AML-193 (cell line): Measurements from ENCODE around the gene SEZ6L.
"Not testable (repeated sequence)": the region's sequence is repeated elsewhere in the genome, so short reads cannot be mapped to it uniquely, and the experiment has no call there.

Experiments used
- DNase-seq, 2 experiments: peaks; one replicate each; lab custom pipeline; 2025; lab: John Stamatoyannopoulos, UW

Gene SEZ6L

GRCh38 chr22:26389125-26389524 is 219.9 kb downstream of the SEZ6L start:
- DNase-seq: no peak

- DNase-seq: no peak
These were observed 221.8 kb downstream of the SEZ6L start for GRCh38 chr22:26391091-26391490.

- DNase-seq: no peak
These were observed 222.4 kb downstream of the SEZ6L start for GRCh38 chr22:26391623-26392022.

GRCh38 chr22:26393929-26394328 is 224.7 kb downstream of the SEZ6L start:
- DNase-seq: no peak

- DNase-seq: no peak
These were observed 225.5 kb downstream of the SEZ6L start for GRCh38 chr22:26394777-26395176.

GRCh38 chr22:26395926-26396325 is 226.7 kb downstream of the SEZ6L start:
- DNase-seq: no peak

GRCh38 chr22:26398741-26399153 is 229.5 kb downstream of the SEZ6L start:
- DNase-seq: peak; percentile 37 to 50

GRCh38 chr22:26399289-26399688 is 230.0 kb downstream of the SEZ6L start:
- no peak for DNase-seq

GRCh38 chr22:26401726-26402125 is 232.5 kb downstream of the SEZ6L start:
- no peak for DNase-seq

GRCh38 chr22:26404851-26405421 is 235.7 kb downstream of the SEZ6L start:
- DNase-seq: peak; percentile 76 to 79

GRCh38 chr22:26406118-26406517 is 236.9 kb downstream of the SEZ6L start:
- no peak for DNase-seq

GRCh38 chr22:26408562-26409220 is 239.4 kb downstream of the SEZ6L start:
- DNase-seq: not testable (repeated sequence)

GRCh38 chr22:26409719-26410335 is 240.6 kb downstream of the SEZ6L start:
- DNase-seq: no peak

- DNase-seq: no peak
These were observed 241.1 kb downstream of the SEZ6L start for GRCh38 chr22:26410386-26410785.

GRCh38 chr22:26414347-26414746 is 245.1 kb downstream of the SEZ6L start:
- DNase-seq: no peak

- DNase-seq: no peak
These were observed 247.0 kb downstream of the SEZ6L start for GRCh38 chr22:26416256-26416655.

GRCh38 chr22:26416670-26417276 is 247.5 kb downstream of the SEZ6L start:
- DNase-seq: no peak

- no peak for DNase-seq
These were observed 248.1 kb downstream of the SEZ6L start for GRCh38 chr22:26417406-26417805.

- DNase-seq: no peak
These were observed 249.4 kb downstream of the SEZ6L start for GRCh38 chr22:26418620-26419019.

- DNase-seq: no peak
These were observed 257.7 kb downstream of the SEZ6L start for GRCh38 chr22:26426924-26427323.

GRCh38 chr22:26428515-26429457 is 259.5 kb downstream of the SEZ6L start, which contains the start of gene ASPHD2:
Gene ASPHD2, plus strand, starts transcription at chr22:26429260. Its CDS starts 4,356 bp downstream, at chr22:26433616.
- peak; percentile 44 to 65 for DNase-seq
